ENCODE measurements around the gene PGM1.

- TF ChIP-seq, protein P1, sequence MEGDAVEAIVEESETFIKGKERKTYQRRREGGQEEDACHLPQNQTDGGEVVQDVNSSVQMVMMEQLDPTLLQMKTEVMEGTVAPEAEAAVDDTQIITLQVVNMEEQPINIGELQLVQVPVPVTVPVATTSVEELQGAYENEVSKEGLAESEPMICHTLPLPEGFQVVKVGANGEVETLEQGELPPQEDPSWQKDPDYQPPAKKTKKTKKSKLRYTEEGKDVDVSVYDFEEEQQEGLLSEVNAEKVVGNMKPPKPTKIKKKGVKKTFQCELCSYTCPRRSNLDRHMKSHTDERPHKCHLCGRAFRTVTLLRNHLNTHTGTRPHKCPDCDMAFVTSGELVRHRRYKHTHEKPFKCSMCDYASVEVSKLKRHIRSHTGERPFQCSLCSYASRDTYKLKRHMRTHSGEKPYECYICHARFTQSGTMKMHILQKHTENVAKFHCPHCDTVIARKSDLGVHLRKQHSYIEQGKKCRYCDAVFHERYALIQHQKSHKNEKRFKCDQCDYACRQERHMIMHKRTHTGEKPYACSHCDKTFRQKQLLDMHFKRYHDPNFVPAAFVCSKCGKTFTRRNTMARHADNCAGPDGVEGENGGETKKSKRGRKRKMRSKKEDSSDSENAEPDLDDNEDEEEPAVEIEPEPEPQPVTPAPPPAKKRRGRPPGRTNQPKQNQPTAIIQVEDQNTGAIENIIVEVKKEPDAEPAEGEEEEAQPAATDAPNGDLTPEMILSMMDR (IDR thresholded peaks at IDR 0.05) = no peak
- no peak for TF ChIP-seq TCF7L2 (IDR thresholded peaks at IDR 0.05; ENCODE audit: low read depth, low read length)
- no peak for TF ChIP-seq POLR2AphosphoS5 (IDR thresholded peaks at IDR 0.05; ENCODE audit: low read depth, low read length)
These were observed 26.3 kb downstream of the PGM1 start for GRCh38 chr1:63619558-63619957.

Data from Panc1 (cell line).